CD4-positive, alpha-beta T cell treated with Interleukin-15 for 1 hour (primary cell): ENCODE measurements around the gene IWS1.
"Not testable (repeated sequence)": the region's sequence is repeated elsewhere in the genome, so short reads cannot be mapped to it uniquely, and the experiment has no call there.

Source experiments
- DNase-seq: peaks from one replicate; pipeline ENCODE4 v3.0.0-alpha.2; 2020

Gene IWS1

DNA sequence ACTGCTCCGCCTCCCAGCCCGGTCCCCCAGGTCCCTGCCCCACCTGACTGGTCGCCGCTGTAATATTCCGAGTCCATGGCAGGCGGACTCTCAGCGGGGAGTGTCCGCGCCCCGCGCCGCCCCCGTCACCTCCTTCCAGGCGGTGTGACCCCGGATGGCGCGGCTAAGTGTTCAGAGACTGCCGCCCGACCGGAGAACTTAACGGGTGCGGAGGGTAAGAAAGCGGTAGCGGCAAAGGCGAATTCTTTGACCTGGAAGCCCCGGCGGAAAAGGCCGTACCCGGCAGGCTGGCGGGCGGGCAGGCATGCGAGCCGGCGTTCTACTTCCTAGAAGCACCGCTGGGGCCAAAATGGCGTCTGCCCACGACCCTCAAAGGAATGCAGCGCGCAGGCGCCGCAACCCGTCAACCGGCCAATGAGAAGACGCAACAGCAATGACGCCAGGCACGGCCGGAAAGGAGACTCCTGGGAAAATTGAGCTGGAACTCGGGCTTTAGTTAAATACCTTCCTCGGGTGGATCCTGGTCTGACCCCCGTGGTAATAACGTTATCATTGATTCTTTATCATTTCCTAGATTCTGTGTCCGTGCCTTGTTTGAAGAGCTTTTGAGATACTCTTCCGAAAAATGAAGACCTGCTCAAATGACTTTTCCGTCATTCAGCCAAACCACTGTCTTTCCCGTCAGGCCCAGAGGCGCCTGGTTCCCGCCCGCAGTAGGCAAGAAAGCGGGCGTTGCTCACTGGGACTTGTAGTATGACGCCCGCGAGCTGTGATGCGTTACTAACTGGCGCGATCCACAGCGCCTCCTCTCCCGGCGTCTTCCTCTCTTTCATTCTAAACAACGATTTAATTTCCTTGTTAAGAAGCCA is at the start of gene IWS1:
Gene IWS1 (minus strand): TSS at position 358 of the 869 bp plus-strand sequence. CDS start 281 bp downstream, at position 77.
- peak; percentile 93 for DNase-seq

DNA sequence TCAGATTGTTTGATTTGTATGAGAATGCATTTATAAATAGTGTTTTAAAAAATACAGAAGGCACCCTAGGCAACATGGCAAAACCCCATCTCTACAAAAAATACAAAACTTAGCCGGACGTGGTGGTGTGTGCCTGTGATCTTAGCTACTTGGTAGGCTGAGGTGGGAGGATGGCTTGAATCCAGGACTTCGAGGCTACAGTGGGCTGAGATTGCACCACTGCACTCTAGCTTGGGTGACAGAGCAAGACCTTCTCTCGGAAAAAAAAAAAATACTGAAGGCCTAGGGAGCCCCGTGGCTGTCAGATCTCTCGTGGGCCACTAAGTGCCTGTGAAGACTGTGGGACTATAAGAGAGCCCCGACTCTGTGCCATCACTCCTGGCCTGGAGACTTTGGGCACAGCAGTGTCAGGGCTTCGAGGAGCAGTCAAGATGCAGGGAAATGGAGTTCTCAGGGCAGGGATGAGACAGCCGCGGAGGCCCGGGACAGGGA is 49.7 kb upstream of the IWS1 start:
- no peak for DNase-seq

DNA sequence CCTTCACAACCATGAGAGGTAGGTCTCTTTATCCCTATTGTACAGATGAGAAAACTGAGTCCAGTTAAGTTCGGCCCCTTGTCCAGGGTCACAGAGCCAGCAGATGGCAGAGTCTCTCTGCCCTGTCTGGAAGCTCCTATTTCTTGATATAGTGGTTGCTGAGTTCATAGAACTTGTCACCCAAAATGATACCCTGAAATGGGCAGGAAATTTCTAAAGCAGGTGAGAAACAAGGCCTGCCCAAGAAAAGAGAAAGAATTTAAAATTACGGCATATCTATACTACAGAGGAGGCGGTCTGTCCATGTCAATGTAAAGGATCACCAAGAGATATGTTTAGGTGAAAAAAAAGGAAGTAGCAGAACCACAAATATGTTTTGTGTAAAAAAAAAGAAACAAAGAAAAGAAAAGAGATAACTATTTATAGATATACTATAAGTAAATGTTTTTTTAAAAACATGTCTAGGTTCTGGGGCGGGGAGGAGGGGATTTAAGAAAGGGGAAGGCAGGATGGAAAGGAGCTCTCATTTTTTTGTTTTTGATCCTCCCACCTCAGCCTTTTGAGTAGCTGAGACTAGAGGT is 49.0 kb upstream of the IWS1 start:
- no peak for DNase-seq

DNA sequence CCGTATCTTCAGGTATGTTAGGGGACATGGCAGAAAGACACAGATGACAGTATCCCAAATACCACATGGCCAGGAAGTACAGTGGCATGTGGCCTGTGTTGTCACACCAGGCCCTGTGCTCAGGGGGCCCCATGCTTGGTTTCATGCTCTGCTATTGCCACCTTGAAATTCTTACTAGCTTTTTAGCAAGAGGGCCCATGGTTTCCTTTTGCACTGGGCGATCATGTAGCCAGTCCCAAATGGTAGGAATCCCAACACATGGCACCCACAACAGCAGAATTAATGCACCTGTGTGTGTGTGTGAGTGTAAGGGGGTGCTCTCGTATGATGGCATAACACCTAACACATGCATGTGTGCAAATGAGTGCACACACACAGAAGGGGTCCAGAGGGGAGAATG is 48.4 kb upstream of the IWS1 start:
- no peak for DNase-seq

DNA sequence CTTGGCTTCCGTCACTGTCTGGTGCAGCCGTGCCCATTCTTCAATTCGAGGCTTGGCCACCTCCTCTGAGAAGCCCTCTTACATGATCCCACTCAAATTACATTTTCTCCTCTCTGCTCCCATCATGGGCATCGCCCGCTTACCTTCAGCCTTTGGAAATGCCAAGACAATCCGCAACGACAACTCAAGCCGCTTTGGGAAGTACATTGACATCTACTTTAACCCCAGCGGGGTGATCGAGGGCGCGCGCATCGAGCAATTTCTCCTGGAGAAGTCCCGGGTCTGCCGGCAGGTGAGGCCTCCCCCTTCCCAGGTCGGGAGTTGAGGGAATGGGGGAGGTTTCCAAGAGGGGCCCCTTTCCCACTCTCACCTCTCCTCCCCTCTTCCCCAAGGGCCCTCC is 47.5 kb upstream of the IWS1 start:
- no peak for DNase-seq

DNA sequence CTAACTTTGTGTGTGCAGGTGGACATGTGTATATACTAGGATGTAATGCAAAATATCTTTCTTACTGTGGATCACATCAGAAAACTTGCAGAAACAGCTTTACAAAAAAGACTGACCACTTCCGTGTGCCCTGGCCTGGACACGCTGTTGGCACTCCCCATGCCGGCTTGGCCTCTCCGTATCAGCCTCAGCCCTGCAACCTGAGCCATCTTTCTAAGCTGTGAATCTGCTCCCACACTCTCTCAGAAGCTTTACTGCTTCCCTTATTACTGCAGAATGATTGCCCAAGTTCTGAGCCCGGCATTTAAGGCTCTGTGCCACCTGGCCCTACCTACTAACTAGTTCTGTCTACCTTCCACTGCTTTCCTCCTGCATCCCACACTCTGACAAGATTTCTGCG is 47.0 kb upstream of the IWS1 start:
- no peak for DNase-seq

DNA sequence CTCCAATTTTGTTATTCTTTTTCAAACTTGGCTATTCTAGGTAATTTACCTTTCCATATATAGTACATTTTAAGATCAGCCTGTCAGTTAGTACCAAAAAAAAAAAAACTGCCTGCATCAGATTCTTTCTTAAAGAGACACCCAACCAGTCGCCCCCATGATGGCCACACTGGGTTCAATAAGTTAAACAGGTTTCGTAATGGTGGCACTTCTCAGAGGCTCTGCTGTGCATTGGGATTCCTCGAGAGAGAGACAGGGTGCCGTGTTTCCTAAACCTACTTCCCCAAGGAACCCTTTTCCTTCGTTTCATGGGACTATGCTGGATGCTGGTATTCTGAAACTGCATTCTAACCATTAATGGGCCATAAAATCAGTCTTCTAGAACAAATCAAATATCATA is 46.6 kb upstream of the IWS1 start:
- no peak for DNase-seq

DNA sequence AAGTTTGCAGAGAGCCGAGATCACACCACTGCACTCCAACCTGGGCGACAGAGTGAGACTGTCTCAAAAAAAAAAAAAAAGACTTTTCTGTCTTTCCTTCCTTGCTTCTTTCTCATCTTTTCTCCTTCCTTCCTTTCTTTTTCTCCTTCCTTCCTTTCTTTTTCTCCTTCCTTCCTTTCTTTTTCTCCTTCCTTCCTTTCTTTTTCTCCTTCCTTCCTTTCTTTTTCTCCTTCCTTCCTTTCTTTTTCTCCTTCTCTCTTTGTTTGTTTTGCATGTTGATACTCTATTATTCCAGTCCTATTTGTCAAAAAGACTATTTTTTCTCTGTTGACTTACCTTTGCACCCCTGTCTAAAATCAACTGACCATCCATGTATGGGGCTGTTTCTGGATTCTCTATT is 46.1 kb upstream of the IWS1 start:
- DNase-seq = not testable (repeated sequence)

DNA sequence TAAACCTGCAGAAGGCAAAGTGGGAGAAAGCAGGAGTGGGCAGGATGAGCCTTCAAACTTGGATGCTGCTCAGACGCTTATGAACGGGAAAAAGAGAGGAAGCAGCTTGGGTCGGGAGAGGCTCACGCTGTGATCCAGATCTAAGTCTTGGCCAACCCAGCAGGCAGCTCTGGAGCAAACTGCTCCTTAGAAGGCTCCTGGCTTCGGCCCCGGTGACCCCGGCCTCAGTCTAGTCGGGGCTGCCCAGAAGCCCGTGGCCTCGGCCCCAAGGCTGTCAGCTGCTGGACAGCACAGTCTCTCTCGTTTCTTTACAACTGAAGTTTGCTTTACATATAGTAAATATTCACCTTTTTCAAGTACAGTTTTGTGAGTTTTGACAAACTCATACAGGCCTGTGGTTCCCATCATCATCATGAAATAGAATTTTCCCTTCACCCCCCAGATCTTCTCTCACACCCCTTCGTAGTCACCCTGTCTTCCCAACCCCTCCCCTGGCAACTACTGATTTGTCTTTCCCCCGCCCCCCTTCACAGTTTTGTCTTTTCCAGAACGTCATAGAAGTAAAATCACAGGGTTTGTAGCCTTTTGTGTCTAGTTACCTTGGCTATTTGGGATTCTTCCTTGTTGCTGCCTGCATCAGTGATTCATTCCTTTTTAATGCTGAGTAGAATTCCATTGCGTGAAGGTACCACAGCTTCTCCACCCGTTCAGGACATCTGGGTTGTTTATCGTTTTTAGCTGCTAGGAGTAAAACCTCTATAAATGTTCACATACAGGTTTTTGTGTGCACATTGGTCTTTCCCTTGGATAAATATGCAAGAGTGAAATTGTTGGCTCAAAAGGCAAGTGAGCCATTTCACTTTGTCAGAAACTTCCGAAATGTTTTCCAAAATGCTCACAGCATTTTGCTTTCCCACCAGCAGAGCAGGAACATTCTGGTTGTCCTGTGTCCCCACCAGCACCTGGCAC is 44.3 kb upstream of the IWS1 start:
- no peak for DNase-seq

DNA sequence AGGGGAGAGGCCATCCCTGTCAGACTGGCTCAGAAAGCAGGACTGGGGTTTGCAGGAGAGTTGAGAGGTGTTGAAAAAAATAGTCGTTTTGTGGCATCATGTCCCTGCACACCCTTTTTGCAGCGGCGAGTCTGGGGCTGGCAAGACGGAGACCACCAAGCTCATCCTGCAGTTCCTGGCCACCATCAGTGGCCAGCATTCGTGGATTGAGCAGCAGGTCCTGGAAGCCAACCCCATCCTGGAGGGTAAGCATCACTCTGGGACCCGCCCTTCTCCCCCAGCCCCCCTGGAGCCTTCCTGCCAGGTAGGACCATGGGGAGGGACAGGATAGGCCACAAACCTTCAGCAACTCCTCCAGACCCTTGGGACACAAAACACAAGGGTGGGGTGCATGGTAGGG is 43.4 kb upstream of the IWS1 start:
- DNase-seq = no peak

DNA sequence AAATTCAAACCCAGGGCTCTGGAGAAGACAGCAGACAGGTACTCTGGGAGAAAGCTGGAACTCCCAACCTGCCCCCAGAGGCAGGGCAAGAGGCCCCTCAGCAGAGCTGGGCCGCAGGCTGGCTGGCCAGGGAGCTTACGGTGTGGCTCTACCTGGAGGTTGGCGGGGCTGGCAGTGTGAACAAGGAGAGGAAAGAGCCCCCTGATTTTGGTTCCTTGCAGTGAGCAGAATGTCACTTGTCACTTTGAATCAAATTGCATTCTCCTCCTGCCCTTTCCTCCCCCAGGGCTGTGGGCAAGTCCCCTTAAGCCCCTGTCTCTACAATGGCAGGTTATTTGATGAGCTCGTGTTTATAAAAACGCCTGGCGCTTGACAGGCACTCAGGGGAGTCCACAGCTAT is 41.8 kb upstream of the IWS1 start:
- DNase-seq = no peak

DNA sequence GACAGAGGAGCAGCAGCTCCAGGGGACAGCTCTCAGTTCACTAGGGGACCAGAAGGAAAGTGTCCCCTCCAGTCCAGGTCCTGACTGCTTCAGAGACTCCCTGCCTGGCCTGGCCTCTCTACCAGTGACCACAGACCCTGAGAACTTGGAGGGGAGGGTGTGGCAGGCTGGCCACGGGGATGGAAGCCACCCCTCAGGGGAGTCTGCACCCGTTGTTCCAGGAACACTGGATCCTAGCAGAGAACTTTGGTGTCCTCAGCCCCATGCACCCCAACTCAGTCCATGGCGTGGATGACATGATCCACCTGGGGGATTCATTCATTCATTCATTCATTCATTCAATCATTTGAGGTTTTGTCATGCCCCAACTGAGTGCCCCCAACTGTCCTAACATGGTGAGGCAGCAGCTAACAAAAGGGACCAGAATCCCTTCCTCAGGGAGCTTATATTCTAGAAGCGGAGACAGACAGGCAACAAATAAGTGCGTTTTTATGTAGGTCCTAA is 41.1 kb upstream of the IWS1 start:
- DNase-seq = no peak

DNA sequence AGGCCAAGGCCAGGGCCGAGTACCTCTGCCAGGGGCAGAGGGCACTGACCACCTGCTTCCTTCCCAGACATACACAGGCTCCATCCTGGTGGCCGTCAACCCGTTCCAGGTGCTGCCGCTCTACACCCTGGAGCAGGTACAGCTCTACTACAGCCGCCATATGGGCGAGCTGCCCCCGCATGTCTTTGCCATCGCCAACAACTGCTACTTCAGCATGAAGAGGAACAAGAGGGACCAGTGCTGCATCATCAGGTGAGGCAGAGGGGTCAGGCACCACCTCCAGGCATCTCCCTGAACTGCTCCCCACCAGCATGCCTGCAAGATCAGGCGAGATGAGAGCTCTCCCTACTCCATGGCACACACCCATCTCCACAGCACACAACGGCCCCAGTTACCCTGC is 40.3 kb upstream of the IWS1 start:
- DNase-seq = no peak

DNA sequence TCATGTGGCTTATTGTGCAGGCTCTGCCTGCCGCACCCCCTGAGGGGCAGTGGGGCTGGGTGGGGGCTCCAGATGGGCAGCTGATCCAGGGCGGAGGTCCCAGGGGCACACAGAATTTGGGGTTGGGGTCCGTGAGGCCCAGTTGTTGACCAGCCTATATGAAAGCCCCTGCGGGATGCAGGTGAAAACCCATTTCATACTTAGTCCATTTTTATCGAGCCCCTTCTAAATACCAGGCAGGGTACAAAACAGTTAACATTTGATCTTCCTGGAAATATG is 39.8 kb upstream of the IWS1 start:
- DNase-seq = no peak

DNA sequence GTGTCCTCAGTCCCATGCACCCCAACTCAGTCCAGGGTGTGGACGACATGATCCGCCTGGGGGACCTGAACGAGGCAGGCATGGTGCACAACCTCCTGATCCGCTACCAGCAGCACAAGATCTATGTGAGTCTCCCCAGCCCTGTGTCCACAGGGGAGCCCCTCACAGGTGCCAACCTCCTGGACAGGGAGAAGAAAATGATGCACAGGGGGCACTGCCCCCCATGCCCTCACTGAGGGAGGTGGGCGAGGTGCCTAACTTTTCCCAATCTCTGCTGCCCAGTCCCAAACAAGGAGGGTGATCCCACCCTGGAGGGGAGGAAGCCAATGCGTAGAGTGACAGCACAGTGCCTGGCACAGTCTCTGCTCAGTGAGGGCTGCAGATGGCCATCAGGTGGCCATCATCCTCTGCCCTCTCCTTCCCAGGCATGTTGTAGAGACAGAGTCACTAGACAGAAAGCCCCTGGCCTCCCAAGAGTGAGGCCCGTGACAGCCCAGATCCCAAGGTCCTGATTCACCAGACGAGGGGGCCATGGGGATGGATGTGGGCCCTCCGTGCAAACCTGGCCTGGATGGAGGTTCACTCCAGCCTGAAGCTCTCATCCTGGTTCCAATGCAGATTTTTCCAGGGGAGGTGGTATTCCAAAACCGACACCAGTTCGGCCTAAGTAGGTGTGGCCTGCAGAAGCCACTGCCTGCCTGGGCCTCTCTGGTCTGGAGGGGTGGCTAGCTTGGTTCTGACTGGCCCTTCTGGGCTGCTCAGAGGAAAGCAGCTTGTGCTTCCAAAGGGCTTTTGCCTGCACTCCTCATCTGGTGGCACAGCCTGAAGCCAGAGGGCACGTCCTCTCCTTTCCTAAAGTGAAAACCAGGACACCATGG is 39.2 kb upstream of the IWS1 start:
- no peak for DNase-seq

DNA sequence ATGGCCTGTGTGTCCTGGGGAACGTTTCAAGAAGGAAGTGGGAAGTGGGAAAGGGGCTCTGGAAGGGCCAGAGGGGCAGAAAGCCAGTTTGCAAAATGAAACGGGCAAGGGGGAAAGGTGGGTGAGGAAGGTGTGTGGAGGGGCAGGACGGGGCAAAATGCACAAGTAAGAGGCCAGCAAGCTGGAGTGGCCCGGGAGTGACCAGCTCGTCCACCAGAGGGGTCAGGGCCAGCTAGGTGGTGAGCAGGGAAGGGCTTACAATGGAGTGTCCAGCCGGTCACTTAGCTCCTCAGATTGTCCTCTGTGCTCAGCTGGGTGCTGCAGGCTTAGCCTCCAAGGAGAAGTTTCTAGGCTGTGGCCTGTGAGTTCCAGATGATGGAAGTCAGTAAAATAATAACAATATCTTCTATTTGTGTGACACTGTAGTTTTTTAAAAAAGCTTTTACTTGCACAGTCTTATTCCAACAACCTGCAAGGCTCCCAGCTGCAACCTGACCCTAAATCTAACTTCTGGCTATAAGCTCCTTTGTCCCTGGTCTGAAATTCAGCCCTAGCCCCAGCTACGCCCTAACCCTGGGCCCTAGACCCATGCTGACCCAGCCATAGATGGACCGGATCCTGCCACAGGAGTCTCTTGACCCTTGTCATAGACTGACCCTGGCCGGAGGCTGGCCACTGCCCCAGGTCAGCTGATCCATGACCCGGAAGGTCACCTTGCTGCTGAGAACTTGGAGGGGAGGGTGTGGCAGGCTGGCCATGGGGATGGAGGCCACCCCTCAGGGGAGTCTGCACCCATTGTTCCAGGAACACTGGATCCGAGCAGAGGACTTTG is 38.4 kb upstream of the IWS1 start:
- DNase-seq = no peak

DNA sequence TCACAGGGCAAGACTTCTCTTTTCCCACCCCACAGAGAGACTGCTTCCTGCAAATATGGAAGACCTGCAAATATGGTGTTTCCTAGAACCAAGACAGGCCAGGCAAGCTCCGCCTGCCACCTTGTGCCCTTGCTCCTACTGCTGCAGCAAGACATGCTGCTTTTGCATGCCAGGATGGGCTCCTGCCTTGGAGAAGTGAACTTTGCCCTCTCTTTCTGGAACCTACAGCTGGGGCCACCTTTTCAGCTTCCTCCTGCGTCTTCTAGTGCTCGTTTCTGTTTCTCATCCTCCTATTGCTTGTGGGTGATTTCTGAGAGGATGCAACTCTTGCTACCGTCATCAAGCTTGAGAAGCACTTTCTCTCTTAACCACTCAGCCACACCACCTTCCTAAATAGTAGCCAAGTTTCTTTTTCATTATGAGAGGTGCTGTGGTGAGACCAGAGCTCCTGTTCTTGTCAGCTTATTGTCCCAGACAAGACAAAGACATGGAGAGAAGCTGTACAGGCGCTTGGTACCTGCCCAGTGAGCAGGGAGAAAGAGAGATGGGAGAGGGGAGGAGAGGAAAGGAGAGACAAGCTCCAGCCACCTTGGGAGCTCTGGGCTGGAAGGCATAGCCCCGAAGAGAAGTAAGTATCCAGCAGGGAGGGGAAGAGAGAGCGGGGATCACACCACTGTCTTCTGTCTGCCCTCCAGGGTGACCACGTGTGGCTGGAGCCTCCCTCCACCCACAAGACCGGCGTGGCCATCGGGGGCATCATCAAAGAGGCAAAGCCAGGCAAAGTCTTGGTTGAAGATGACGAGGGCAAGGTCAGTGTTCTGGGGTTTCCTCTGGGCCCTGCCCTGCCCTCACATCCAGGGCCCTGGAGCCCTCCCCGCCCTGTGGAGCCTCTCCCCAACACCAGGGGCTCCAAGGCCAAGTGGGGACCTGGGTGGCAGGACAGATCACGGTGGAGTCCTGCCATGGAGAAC is 37.5 kb upstream of the IWS1 start:
- no peak for DNase-seq

DNA sequence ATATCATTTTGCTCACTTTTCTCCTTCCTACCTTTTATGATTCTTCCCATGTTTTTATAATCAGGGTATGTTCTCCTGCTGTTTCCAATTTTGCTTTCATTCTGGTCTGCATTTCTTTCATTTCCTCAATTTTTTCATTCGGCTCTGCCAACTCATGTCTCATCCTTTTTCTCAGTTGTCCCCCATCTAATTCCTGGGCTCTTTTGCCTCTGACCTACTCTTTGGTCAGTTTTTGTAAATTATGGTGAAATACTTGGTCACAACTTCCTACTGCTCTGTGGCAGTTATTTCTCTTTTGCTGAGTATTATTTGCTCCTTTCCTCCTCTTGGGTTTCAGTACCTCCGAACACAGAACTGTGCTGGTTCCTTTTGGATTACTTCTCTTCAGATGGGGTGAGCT is 36.6 kb upstream of the IWS1 start:
- no peak for DNase-seq

DNA sequence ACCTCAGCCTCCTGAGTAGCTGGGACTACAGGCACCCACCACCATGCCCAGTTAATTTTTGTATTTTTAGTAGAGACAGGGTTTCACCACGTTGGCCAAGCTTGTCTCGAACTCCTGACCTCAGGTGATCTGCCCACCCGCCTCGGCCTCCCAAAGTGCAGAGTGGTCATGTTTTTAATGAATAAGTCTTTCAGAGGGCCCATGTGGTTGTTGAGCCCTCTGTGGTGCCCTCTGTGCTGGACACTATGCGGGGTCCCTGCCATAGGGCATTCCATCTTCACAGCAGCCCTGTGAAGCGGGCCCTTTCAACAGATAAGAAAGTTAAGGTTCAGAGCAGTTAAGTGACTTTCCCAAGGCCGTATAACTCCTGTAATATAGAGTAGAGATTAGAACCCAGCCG is 35.1 kb upstream of the IWS1 start:
- no peak for DNase-seq

DNA sequence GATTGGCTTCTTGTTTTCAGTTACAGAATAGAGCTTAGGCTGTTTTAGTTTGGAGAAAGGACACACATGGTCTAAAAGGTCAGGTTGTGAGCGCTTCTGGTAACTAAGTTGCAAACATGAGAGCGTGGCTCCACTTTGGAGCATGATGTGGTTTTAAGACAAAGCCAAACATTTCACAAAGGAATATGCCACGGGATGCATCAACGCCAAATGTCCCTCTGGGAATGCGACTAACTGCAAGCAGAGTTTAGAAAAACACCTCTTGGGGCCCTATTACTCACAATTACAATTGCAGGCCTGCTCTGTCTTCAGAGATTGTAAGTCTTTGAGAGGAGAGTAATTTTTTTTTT is 34.6 kb upstream of the IWS1 start:
- no peak for DNase-seq
